ENCODE results near the gene COL3A1.

The COL3A1 gene

GRCh38 chr2:188949046-188949818 lies 24.9 kb upstream of the COL3A1 start:
- H3K4me3 ChIP-seq (ENCODE audit: control insufficient read depth, low read depth, low read length), result no peak overlapping the region
- DNase-seq (ENCODE audit: low read depth), result no peak
- TF ChIP-seq CTCF (IDR thresholded peaks at IDR 0.05; ENCODE audit: control insufficient read depth, insufficient read depth, low read depth, low read length, missing control alignments), result no peak

- no peak for DNase-seq (ENCODE audit: low read depth)
- no peak for TF ChIP-seq CTCF (IDR thresholded peaks at IDR 0.05; ENCODE audit: control insufficient read depth, insufficient read depth, low read depth, low read length, missing control alignments)
- H3K4me3 ChIP-seq (ENCODE audit: control insufficient read depth, low read depth, low read length), result no peak overlapping the region
Measured at GRCh38 chr2:188952901-188953300, 21.3 kb upstream of the COL3A1 start.

- no peak overlapping the region for H3K4me3 ChIP-seq (ENCODE audit: control insufficient read depth, low read depth, low read length)
- no peak for TF ChIP-seq CTCF (IDR thresholded peaks at IDR 0.05; ENCODE audit: control insufficient read depth, insufficient read depth, low read depth, low read length, missing control alignments)
- no peak for DNase-seq (ENCODE audit: low read depth)
Measured at GRCh38 chr2:188956290-188956689, 17.9 kb upstream of the COL3A1 start.

DNA sequence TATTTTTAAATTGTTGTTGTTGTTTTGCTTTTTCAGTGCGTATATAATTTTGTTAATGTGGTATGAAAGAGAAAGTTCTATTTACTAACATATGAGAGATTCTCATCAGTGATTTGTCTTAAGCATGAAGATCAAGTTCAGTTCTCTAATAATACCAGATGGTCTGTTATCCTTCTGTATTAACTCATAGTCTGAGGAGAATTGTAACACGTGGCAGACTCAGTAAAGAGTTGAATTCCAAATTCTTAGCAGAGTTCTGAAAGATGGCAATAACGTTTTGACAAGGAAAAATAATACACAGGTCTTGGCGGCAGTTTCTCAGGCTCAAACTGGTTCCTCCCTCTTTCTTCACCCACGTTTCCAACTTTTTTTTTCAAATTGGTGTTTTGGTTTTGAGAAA lies 17.2 kb upstream of the COL3A1 start:
- DNase-seq (ENCODE audit: low read depth), result no peak
- no peak overlapping the region for H3K4me3 ChIP-seq (ENCODE audit: control insufficient read depth, low read depth, low read length)
- no peak for TF ChIP-seq CTCF (IDR thresholded peaks at IDR 0.05; ENCODE audit: control insufficient read depth, insufficient read depth, low read depth, low read length, missing control alignments)

DNA sequence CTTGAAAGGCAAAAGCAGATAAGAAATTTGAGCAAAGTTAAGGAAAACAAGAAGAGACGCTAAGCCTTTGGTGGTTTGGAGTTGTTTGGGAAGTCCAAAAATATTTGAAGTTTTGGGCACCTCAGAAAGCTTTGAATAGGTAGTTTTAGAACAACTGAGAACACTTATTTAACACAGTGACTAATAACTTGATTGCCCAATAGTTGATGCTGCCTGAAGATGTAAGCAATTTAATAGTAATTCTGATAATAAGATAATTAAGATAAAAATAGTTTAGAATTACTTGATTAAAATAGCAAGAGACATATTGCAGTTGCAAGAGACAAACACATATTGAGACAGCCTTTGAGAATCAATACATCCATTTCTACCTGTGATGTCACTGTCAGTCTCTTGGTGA lies 16.5 kb upstream of the COL3A1 start:
- H3K4me3 ChIP-seq (ENCODE audit: control insufficient read depth, low read depth, low read length), result no peak overlapping the region
- no peak for DNase-seq (ENCODE audit: low read depth)
- no peak for TF ChIP-seq CTCF (IDR thresholded peaks at IDR 0.05; ENCODE audit: control insufficient read depth, insufficient read depth, low read depth, low read length, missing control alignments)

GRCh38 chr2:188963741-188964140 lies 10.4 kb upstream of the COL3A1 start:
- H3K4me3 ChIP-seq (ENCODE audit: control insufficient read depth, low read depth, low read length), result no peak overlapping the region
- TF ChIP-seq CTCF (IDR thresholded peaks at IDR 0.05; ENCODE audit: control insufficient read depth, insufficient read depth, low read depth, low read length, missing control alignments), result no peak
- DNase-seq (ENCODE audit: low read depth), result no peak

Data from AG09309 (cell line).